Mammary epithelial cell (primary cell): ENCODE data around the gene CNGA1.

Experiments
- CTCF ChIP-seq, 2 donors: IDR thresholded peaks in 1 of 2; conservative IDR thresholded peaks in 1 of 2; 2 replicates each; pipeline ENCODE4 v1.5.1; 2011 to 2012; ENCODE audit warnings: inconsistent platforms in 2 of 2, low read length in 2 of 2, mild to moderate bottlenecking in 2 of 2, control low read depth in 1 of 2, low read depth in 1 of 2; ENCODE audit not compliant: insufficient read depth in 1 of 2; ENCODE audit errors: extremely low read depth in 1 of 2
- EZH2 ChIP-seq: IDR thresholded peaks from 2 replicates; pipeline ENCODE4 v1.6.1; 2012; ENCODE audit warnings: low read length, inconsistent platforms, borderline replicate concordance

DNA sequence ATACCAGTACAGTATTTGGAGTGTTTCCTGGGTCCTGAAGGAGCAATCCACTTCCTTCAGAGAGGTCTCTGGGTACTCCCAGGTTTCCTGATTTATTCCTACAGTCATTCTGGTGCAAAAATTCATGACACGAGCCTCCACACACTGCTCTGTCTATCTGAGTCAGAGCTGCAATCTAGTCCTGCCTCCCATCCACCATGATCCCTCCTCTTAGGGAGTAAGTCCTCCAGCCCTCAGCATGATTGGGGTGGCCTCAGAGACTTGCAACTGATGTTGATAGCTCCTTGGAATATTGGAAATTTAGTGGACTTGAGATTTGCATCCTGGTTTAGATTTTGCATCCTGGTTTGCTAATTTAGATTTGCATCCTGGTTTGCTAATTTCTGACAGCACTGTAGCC, 20.5 kb downstream of the CNGA1 start:
- TF ChIP-seq CTCF (conservative IDR thresholded peaks at IDR 0.05 in 1 of 2, IDR thresholded peaks at IDR 0.05 in 1 of 2; ENCODE audit: extremely low read depth in 1 of 2, insufficient read depth in 1 of 2, low read depth in 1 of 2, low read length in 2 of 2), result no peak
- TF ChIP-seq EZH2, result no peak
